HepG2 (cell line): Measurements from ENCODE around the gene ILDR2.

ENCODE experiments used
- HNRNPLL ChIP-seq: fragments of 200-400 bp; formaldehyde crosslinking; IDR thresholded peaks from 2 replicates; pipeline ENCODE4 v1.6.1; 2017; ENCODE audit warnings: mild to moderate bottlenecking, low read depth, low read length; ENCODE audit not compliant: poor library complexity, severe bottlenecking
- ZNF629 ChIP-seq: sonication (generic); formaldehyde crosslinking; conservative IDR thresholded peaks from 2 replicates; pipeline ENCODE4 v1.5.0; 2020; ENCODE audit warnings: missing genetic modification reagents
- TF ChIP-seq, protein P1 (sequence below): sonication (generic); formaldehyde crosslinking; IDR thresholded peaks from 2 replicates; pipeline ENCODE4 v1.5.0; 2020; ENCODE audit warnings: mild to moderate bottlenecking, missing genetic modification reagents, moderate library complexity
- TF ChIP-seq, protein P2 (sequence below), 2 experiments: IDR thresholded peaks; 2 replicates each; pipeline ENCODE4 v1.6.1; 2011 to 2012; ENCODE audit warnings: low read length in 2 of 2, borderline replicate concordance in 1 of 2, low read depth in 1 of 2, mild to moderate bottlenecking in 1 of 2, moderate library complexity in 1 of 2

DNA sequence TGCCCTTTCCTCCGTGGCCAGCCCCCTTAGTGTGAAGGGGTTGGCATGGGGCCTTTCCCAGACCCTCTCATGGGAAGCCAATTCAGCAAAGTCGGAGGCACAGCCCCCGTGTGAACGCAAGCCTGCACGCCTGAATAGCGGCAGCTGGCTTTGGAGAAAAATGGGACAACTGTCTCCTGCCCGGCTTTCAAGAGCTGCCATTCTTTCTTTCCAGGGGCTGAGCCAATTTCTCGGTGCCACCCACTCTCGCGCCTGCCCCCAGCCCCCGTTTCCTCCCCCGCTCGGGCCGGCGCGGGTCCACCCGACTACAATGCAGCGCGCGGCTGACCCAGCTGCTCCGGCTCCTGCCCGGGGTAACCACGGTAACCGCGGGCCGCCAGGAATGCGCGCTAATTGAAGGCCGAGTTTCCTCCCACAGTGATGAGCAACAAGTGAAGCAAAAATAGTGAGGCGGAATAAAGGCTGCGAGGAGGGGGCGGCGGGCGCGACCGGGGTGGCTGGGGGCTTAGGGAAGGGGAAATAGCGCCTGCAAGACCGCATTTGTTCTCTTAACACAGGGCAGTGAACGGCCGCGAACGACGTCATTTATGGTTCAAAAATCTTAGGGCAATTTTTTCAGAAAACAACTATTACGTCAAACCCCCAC, 27.8 kb downstream of the ILDR2 start:
- no peak for TF ChIP-seq ZNF629
- no peak for TF ChIP-seq HNRNPLL
- TF ChIP-seq, protein P1, sequence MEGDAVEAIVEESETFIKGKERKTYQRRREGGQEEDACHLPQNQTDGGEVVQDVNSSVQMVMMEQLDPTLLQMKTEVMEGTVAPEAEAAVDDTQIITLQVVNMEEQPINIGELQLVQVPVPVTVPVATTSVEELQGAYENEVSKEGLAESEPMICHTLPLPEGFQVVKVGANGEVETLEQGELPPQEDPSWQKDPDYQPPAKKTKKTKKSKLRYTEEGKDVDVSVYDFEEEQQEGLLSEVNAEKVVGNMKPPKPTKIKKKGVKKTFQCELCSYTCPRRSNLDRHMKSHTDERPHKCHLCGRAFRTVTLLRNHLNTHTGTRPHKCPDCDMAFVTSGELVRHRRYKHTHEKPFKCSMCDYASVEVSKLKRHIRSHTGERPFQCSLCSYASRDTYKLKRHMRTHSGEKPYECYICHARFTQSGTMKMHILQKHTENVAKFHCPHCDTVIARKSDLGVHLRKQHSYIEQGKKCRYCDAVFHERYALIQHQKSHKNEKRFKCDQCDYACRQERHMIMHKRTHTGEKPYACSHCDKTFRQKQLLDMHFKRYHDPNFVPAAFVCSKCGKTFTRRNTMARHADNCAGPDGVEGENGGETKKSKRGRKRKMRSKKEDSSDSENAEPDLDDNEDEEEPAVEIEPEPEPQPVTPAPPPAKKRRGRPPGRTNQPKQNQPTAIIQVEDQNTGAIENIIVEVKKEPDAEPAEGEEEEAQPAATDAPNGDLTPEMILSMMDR (CRISPR knock-in tag): no peak
- TF ChIP-seq, protein P2, sequence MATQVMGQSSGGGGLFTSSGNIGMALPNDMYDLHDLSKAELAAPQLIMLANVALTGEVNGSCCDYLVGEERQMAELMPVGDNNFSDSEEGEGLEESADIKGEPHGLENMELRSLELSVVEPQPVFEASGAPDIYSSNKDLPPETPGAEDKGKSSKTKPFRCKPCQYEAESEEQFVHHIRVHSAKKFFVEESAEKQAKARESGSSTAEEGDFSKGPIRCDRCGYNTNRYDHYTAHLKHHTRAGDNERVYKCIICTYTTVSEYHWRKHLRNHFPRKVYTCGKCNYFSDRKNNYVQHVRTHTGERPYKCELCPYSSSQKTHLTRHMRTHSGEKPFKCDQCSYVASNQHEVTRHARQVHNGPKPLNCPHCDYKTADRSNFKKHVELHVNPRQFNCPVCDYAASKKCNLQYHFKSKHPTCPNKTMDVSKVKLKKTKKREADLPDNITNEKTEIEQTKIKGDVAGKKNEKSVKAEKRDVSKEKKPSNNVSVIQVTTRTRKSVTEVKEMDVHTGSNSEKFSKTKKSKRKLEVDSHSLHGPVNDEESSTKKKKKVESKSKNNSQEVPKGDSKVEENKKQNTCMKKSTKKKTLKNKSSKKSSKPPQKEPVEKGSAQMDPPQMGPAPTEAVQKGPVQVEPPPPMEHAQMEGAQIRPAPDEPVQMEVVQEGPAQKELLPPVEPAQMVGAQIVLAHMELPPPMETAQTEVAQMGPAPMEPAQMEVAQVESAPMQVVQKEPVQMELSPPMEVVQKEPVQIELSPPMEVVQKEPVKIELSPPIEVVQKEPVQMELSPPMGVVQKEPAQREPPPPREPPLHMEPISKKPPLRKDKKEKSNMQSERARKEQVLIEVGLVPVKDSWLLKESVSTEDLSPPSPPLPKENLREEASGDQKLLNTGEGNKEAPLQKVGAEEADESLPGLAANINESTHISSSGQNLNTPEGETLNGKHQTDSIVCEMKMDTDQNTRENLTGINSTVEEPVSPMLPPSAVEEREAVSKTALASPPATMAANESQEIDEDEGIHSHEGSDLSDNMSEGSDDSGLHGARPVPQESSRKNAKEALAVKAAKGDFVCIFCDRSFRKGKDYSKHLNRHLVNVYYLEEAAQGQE (IDR thresholded peaks at IDR 0.05; ENCODE audit: borderline replicate concordance in 1 of 2, low read depth in 1 of 2, low read length in 2 of 2): no peak
